Measurements from ENCODE around the gene SYNDIG1L.
"Not testable (repeated sequence)": the region's sequence is repeated elsewhere in the genome, so short reads cannot be mapped to it uniquely, and the experiment has no call there.

Gene SYNDIG1L

DNA sequence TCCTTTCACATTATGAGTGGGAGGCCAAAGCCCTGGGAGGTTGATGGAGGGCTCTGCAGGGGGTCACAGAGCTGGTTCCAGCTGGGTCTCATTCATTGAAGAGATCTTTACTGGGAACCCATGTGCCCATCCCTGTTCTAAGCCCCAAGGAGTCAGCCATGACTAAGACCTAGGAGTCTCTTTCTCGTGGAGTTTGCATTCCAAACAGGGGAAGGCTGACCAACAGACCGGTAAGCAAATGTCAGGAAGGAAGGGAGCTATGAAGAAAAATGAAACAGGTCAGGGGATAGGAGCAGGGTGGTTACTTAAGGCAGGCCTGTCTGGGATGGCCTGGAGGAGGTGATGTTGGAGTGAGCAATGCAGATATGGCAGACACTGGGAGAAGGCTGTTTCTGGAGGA lies 31.5 kb downstream of the SYNDIG1L start:
- no peak overlapping the region for H3K4me3 ChIP-seq (IDR thresholded peaks at IDR 0.05; ENCODE audit: insufficient read depth, low read depth, low read length)
- H3K27me3 ChIP-seq (ENCODE audit: insufficient read depth, low read depth): no peaks in the 10 kb centered on the region
- H3K27ac ChIP-seq: no peak overlapping the region
- no peaks in the 10 kb centered on the region for H4K20me1 ChIP-seq (ENCODE audit: insufficient read depth)
- no peak overlapping the region for H3K9ac ChIP-seq
- TF ChIP-seq, protein P1, sequence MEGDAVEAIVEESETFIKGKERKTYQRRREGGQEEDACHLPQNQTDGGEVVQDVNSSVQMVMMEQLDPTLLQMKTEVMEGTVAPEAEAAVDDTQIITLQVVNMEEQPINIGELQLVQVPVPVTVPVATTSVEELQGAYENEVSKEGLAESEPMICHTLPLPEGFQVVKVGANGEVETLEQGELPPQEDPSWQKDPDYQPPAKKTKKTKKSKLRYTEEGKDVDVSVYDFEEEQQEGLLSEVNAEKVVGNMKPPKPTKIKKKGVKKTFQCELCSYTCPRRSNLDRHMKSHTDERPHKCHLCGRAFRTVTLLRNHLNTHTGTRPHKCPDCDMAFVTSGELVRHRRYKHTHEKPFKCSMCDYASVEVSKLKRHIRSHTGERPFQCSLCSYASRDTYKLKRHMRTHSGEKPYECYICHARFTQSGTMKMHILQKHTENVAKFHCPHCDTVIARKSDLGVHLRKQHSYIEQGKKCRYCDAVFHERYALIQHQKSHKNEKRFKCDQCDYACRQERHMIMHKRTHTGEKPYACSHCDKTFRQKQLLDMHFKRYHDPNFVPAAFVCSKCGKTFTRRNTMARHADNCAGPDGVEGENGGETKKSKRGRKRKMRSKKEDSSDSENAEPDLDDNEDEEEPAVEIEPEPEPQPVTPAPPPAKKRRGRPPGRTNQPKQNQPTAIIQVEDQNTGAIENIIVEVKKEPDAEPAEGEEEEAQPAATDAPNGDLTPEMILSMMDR (conservative IDR thresholded peaks at IDR 0.05; ENCODE audit: low read depth, low read length): no peak
- H2AFZ ChIP-seq (ENCODE audit: low read depth): no peak overlapping the region
- no peaks in the 10 kb centered on the region for H3K79me2 ChIP-seq (ENCODE audit: insufficient read depth, low read depth)
- H3K36me3 ChIP-seq (ENCODE audit: insufficient read depth): no peaks in the 10 kb centered on the region
- no peaks in the 10 kb centered on the region for H3K4me1 ChIP-seq (ENCODE audit: low read depth, poor library complexity, severe bottlenecking)
- no peak overlapping the region for H3K4me2 ChIP-seq

DNA sequence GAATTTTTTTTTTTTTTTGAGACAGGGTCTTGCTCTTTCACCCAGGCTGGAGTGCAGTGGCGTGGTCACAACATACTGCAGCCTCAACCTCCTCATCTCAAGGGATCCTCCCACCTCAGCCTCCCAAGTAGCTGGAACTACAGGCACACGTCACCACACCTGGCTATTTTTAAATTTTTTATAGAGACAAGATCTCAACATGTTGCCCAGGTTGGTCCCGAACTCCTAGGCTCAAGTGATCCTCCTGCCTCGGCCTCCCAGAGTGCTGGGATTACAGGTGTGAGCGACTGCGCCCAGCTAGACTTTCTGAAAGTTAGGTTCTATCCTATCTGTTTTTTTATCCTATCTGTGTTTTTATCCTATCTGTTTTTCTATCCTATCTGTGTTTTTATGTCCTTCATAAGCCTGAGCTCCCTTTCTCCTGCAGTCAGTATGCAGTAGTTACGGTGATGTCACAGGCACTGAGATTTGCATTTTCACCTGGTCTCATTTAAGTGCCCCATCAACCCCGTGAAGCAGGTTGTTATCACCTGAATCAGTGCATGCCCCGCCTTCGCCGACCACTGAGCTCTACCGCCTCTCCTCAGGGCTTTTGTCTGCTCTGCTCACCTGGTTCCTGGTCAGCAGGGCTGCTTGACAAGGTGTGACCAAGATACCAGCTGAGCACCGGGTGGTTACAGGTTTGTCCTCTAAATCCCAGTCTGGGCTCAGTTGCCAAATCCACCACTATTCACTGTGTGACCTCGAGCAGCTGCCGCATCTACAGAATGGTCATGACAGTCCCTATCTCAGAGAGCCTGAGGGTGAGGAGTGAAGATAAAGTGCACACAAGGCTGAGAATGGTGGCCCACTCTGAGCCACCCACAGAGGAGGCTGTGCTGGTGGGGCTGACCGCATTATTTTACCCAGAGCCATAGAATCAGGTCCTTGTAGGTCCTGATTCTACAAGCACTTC lies 33.1 kb downstream of the SYNDIG1L start:
- no peaks in the 10 kb centered on the region for H3K27me3 ChIP-seq (ENCODE audit: insufficient read depth, low read depth)

DNA sequence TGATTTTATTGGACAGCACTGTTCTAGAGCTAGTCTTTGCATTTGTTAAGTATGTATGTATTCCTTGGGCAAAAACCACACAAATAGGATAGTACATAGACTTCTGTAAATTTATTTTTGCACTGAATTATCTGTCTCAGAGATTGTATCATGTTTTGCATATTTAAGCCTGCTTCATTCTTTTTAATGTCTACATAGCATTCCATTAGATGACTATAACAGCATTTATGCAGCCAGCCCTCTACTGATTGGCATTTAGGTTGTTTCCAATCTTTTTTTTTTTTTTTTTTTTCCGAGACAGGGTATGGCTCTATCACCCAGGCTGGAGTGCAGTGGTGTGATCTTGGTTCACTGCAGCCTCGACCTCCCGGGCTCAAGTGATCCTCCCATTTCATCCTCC lies 34.5 kb downstream of the SYNDIG1L start:
- Histone ChIP-seq H3K4me2 (no peak overlapping the region), H2AFZ (ENCODE audit: low read depth) (no peak overlapping the region), H3K9ac (no peak overlapping the region), H3K27me3 (ENCODE audit: insufficient read depth, low read depth) (no peaks in the 10 kb centered on the region), H3K4me3 (IDR thresholded peaks at IDR 0.05; ENCODE audit: insufficient read depth, low read depth, low read length) (no peak overlapping the region), H3K36me3 (ENCODE audit: insufficient read depth) (no peaks in the 10 kb centered on the region), H3K79me2 (ENCODE audit: insufficient read depth, low read depth) (no peaks in the 10 kb centered on the region), H3K27ac (no peak overlapping the region), H3K4me1 (ENCODE audit: low read depth, poor library complexity, severe bottlenecking) (no peaks in the 10 kb centered on the region), H4K20me1 (ENCODE audit: insufficient read depth) (no peaks in the 10 kb centered on the region)
- TF ChIP-seq, protein P1 (conservative IDR thresholded peaks at IDR 0.05; ENCODE audit: low read depth, low read length): no peak

More for the DNA sequence above, 33.1 kb downstream of the SYNDIG1L start:
- no peak overlapping the region for H3K9ac ChIP-seq
- H3K27ac ChIP-seq: no peak overlapping the region
- H3K4me2 ChIP-seq: no peak overlapping the region
- no peaks in the 10 kb centered on the region for H4K20me1 ChIP-seq (ENCODE audit: insufficient read depth)
- no peak overlapping the region for H2AFZ ChIP-seq (ENCODE audit: low read depth)
- TF ChIP-seq, protein P1 (conservative IDR thresholded peaks at IDR 0.05; ENCODE audit: low read depth, low read length): no peak
- no peaks in the 10 kb centered on the region for H3K79me2 ChIP-seq (ENCODE audit: insufficient read depth, low read depth)
- no peaks in the 10 kb centered on the region for H3K4me1 ChIP-seq (ENCODE audit: low read depth, poor library complexity, severe bottlenecking)
- H3K36me3 ChIP-seq (ENCODE audit: insufficient read depth): no peaks in the 10 kb centered on the region
- no peak overlapping the region for H3K4me3 ChIP-seq (IDR thresholded peaks at IDR 0.05; ENCODE audit: insufficient read depth, low read depth, low read length)

DNA sequence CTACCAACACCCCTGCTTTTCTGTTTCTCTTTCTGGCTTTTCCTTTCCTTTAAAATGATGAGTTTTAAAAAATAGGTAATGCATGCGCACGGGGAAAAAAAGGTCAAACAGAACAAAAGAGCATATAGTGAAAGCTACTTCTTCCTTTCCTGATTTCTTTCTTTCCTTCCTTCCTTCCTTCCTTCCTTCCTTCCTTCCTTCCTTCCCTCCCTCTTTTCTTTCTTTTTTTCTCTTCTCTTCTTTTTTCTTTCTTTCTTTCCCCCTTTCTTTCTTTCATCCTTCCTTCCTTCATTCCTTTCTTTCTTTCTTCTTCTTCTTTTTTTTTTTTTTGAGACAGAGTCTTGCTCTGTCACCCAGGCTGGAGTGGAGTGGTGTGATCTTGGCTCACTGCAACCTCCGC lies 35.5 kb downstream of the SYNDIG1L start:
- H3K4me3 ChIP-seq (IDR thresholded peaks at IDR 0.05; ENCODE audit: insufficient read depth, low read depth, low read length); H3K4me2 ChIP-seq; H3K27ac ChIP-seq; H2AFZ ChIP-seq (ENCODE audit: low read depth); H3K27me3 ChIP-seq (ENCODE audit: insufficient read depth, low read depth); H3K9ac ChIP-seq; H3K4me1 ChIP-seq (ENCODE audit: low read depth, poor library complexity, severe bottlenecking); H3K79me2 ChIP-seq (ENCODE audit: insufficient read depth, low read depth); H3K36me3 ChIP-seq (ENCODE audit: insufficient read depth); H4K20me1 ChIP-seq (ENCODE audit: insufficient read depth): not testable (repeated sequence)

- no peaks in the 10 kb centered on the region for H3K36me3 ChIP-seq (ENCODE audit: insufficient read depth)
- H3K27me3 ChIP-seq (ENCODE audit: insufficient read depth, low read depth): no peaks in the 10 kb centered on the region
- H3K4me3 ChIP-seq (IDR thresholded peaks at IDR 0.05; ENCODE audit: insufficient read depth, low read depth, low read length): no peak overlapping the region
- H3K79me2 ChIP-seq (ENCODE audit: insufficient read depth, low read depth): no peaks in the 10 kb centered on the region
- no peak overlapping the region for H2AFZ ChIP-seq (ENCODE audit: low read depth)
- H3K4me2 ChIP-seq: no peak overlapping the region
- H3K4me1 ChIP-seq (ENCODE audit: low read depth, poor library complexity, severe bottlenecking): no peaks in the 10 kb centered on the region
- no peak overlapping the region for H3K27ac ChIP-seq
- H3K9ac ChIP-seq: no peak overlapping the region
- TF ChIP-seq, protein P1 (conservative IDR thresholded peaks at IDR 0.05; ENCODE audit: low read depth, low read length): no peak
- H4K20me1 ChIP-seq (ENCODE audit: insufficient read depth): no peaks in the 10 kb centered on the region
These were observed 36.0 kb downstream of the SYNDIG1L start for GRCh38 chr14:74389980-74390379.

Measured in KMS-11 (cell line).